GM12892 (cell line): Measurements from ENCODE around the gene LYRM1.

Source experiments
- POLR2A ChIP-seq: IDR thresholded peaks from 2 replicates; pipeline ENCODE4 v1.6.1; 2011; ENCODE audit warnings: low read depth, low read length, control low read depth
- POLR2AphosphoS5 ChIP-seq: IDR thresholded peaks from 2 replicates; pipeline ENCODE4 v1.6.1; 2011; ENCODE audit warnings: low read depth, low read length, control low read depth
- TAF1 ChIP-seq: IDR thresholded peaks from 2 replicates; pipeline ENCODE4 v1.6.1; 2011; ENCODE audit warnings: low read depth, mild to moderate bottlenecking, control low read depth, low read length, borderline replicate concordance

- TF ChIP-seq POLR2A (no peak), POLR2AphosphoS5 (no peak), TAF1 (no peak)
These were observed 60.3 kb downstream of the LYRM1 start for GRCh38 chr16:20960899-20961298.
